H1 (cell line): ENCODE data around the gene NGFR. TPM values are rescaled to one million over a fixed set of nuclear protein-coding genes. Genes with fewer than 3 reads are reported as not detected.

Source experiments
- CBX8 ChIP-seq: fragments of 300-800, 300-1000 bp; sonication (generic); IDR thresholded peaks from 2 replicates; pipeline ENCODE4 v1.7.1; 2016; ENCODE audit warnings: low read depth, low read length, borderline replicate concordance
- CHD7 ChIP-seq: fragments of 300-600 bp; sonication (generic); IDR thresholded peaks from 2 replicates; pipeline ENCODE4 v1.7.1; 2012; ENCODE audit warnings: low read length, moderate library complexity, mild to moderate bottlenecking, inconsistent platforms; ENCODE audit not compliant: insufficient replicate concordance
- polyA plus RNA-seq, 7 experiments: library from polyadenylated mRNA; depleted of rRNA in 3 of 7; stranded (reverse) in 5 of 7; unstranded in 2 of 7; fragments of >200 nt in 5 of 7; fragments of 200-250 nt in 2 of 7; gene quantifications; 1 replicate in 5 of 7; 2 replicates in 1 of 7; 4 replicates in 1 of 7; pipeline versions ENCODE4 v1.2.1 to v1.2.3, GENCODE V29; 2011 to 2013; ENCODE audit warnings: missing spikeins in 2 of 7, mixed read lengths in 2 of 7
- total RNA-seq: library from RNA; stranded (reverse); fragmentation: NEBNext Ultra II Directional; extraction: Animal tissue kit (Norgen Biotek cat#: 25700); gene quantifications from 2 replicates; pipeline ENCODE4 v1.2.1, GENCODE V29; 2021

Gene NGFR
- total and polyA plus RNA-seq, 2 of the 8 experiments (the other 6 are each of a cell fraction or from before 2014, with no cell fraction given) = 8.1 to 10.3 TPM

- no peak for TF ChIP-seq CHD7
- no peak for TF ChIP-seq CBX8
These were observed 48.8 kb downstream of the NGFR start (continued) for GRCh38 chr17:49543860-49544259.
